PC-9 (cell line): Measurements from ENCODE around the gene SH3BP4. TPM values are rescaled to one million over a fixed set of nuclear protein-coding genes. Genes with fewer than 3 reads are reported as not detected.

Experiments
- BruUV-seq: library from RNA; stranded (reverse); fragments of 400-500 nt; replicated peaks from 2 replicates; lab custom pipeline; 2021; lab: Mats Ljungman, UMichigan
- CTCF ChIA-PET: fragments of 300-600 bp; sonication (Branson Sonifier 250); formaldehyde crosslinking; loops from one replicate; lab custom pipeline; 2022; ENCODE audit warnings: antibody characterized with exemption; lab: Charles Lee
- POLR2A ChIA-PET: fragments of 300-600 bp; sonication (Branson Sonifier 250); formaldehyde crosslinking; loops from one replicate; lab custom pipeline; 2022; ENCODE audit warnings: antibody characterized with exemption; ENCODE audit not compliant: unreplicated experiment; lab: Charles Lee
- DNase-seq, 2 experiments: peaks; one replicate each; pipeline versions ENCODE4 v3.0.0 to v3.0.0-alpha.2; 2015 to 2022; ENCODE audit warnings: mixed read lengths in 1 of 2
- H2AFZ ChIP-seq: fragments of 200-600 bp; sonication (generic); 2 replicates; pipeline ENCODE4 v1.8.1; 2017; ENCODE audit warnings: antibody characterized with exemption
- H3F3A ChIP-seq: fragments of 200-600 bp; sonication (generic); 2 replicates; pipeline ENCODE4 v1.8.1; 2017; ENCODE audit warnings: antibody characterized with exemption, mild to moderate bottlenecking, low read depth; ENCODE audit not compliant: insufficient read depth
- H3K27ac ChIP-seq: fragments of 200-600 bp; sonication (generic); 2 replicates; pipeline ENCODE4 v1.6.1; 2016; ENCODE audit warnings: mixed run types
- H3K27me3 ChIP-seq: fragments of 200-600 bp; sonication (generic); 2 replicates; pipeline ENCODE4 v1.6.1; 2016; ENCODE audit warnings: low read depth, mixed run types; ENCODE audit not compliant: insufficient read depth
- H3K36me3 ChIP-seq: fragments of 200-600 bp; sonication (generic); 2 replicates; pipeline ENCODE4 v1.6.1; 2016; ENCODE audit warnings: low read depth, mixed run types
- H3K4me1 ChIP-seq: fragments of 200-600 bp; sonication (generic); replicated peaks from 2 replicates; pipeline ENCODE4 v1.6.1; 2016; ENCODE audit warnings: mixed run types; ENCODE audit not compliant: insufficient read depth
- H3K4me2 ChIP-seq: fragments of 200-600 bp; sonication (generic); 2 replicates; pipeline ENCODE4 v1.6.1; 2017; ENCODE audit warnings: mixed run types
- H3K4me3 ChIP-seq: fragments of 200-600 bp; sonication (generic); 2 replicates; pipeline ENCODE4 v1.6.1; 2016; ENCODE audit warnings: mixed run types
- H3K79me2 ChIP-seq: fragments of 200-600 bp; sonication (generic); 2 replicates; pipeline ENCODE4 v1.6.1; 2017; ENCODE audit warnings: low read depth, mixed run types
- H3K9me2 ChIP-seq: fragments of 200-600 bp; sonication (generic); 2 replicates; pipeline ENCODE4 v1.8.1; 2017; ENCODE audit warnings: mild to moderate bottlenecking; ENCODE audit not compliant: insufficient read depth
- H3K9me3 ChIP-seq: fragments of 200-600 bp; sonication (generic); 2 replicates; pipeline ENCODE4 v1.8.1; 2016; ENCODE audit warnings: low read depth; ENCODE audit not compliant: insufficient read depth
- H4K20me1 ChIP-seq: fragments of 200-600 bp; sonication (generic); 2 replicates; pipeline ENCODE4 v1.8.1; 2017; ENCODE audit not compliant: insufficient read depth
- EZH2 ChIP-seq: fragments of 200-600 bp; sonication (generic); IDR thresholded peaks from 2 replicates; pipeline ENCODE4 v1.8.0; 2017; ENCODE audit warnings: antibody characterized with exemption, low read depth
- intact Hi-C: fragments of 100-400 bp; cut with micrococcal nuclease; formaldehyde crosslinking; loops from one replicate; pipeline ENCODE4 v1.10.0; 2022; ENCODE audit not compliant: unreplicated experiment
- total RNA-seq: library from RNA; stranded (reverse); gene quantifications from 2 replicates; pipeline ENCODE4 v1.2.3, GENCODE V29; 2021
- TF ChIP-seq, protein P1 (sequence below): fragments of 200-600 bp; sonication (generic); conservative IDR thresholded peaks from 2 replicates; pipeline ENCODE4 v1.6.1; 2017; ENCODE audit warnings: mixed run types, antibody characterized with exemption, mild to moderate bottlenecking, moderate library complexity

The SH3BP4 gene
- total RNA-seq, 1 experiment from 2014 or later, result 131 TPM

DNA sequence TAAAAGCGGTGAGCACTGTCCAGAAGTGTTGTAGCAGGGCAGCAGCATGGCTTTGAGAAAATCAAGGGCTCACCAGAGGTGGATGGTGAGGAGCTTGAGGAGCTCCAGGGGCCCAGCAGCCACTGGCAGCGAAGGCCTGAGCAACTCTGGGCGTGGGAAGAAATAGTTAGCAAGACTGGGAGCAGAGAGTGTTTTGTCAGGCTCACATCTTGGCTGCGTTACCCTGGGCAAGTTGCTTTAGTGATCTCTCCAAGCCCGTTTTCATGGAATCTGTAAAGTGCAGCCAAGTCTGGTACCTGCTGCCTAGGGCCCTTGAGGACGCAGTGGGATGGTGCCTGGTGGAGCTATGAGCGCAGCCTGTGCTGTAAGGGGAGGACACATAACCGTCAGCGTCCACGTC lies 78.3 kb downstream of the SH3BP4 start:
- no peak overlapping the region for H3K4me3 ChIP-seq
- peaks cover 47% of the 10 kb centered on the region for H3K4me1 ChIP-seq
- DNase-seq, result no peak
- no TSS peak for BruUV-seq
- CTCF ChIA-PET, result no interaction called here
- no peaks in the 10 kb centered on the region for H3K9me3 ChIP-seq
- H2AFZ ChIP-seq, result no peak overlapping the region
- TF ChIP-seq, protein P1, sequence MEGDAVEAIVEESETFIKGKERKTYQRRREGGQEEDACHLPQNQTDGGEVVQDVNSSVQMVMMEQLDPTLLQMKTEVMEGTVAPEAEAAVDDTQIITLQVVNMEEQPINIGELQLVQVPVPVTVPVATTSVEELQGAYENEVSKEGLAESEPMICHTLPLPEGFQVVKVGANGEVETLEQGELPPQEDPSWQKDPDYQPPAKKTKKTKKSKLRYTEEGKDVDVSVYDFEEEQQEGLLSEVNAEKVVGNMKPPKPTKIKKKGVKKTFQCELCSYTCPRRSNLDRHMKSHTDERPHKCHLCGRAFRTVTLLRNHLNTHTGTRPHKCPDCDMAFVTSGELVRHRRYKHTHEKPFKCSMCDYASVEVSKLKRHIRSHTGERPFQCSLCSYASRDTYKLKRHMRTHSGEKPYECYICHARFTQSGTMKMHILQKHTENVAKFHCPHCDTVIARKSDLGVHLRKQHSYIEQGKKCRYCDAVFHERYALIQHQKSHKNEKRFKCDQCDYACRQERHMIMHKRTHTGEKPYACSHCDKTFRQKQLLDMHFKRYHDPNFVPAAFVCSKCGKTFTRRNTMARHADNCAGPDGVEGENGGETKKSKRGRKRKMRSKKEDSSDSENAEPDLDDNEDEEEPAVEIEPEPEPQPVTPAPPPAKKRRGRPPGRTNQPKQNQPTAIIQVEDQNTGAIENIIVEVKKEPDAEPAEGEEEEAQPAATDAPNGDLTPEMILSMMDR, result no peak
- no peak for TF ChIP-seq EZH2
- peaks cover 34% of the 10 kb centered on the region for H3F3A ChIP-seq
- H3K79me2 ChIP-seq, result peaks cover 88% of the 10 kb centered on the region
- no peaks in the 10 kb centered on the region for H3K9me2 ChIP-seq
- H4K20me1 ChIP-seq, result peaks cover 10% of the 10 kb centered on the region; the same call in 1 of the 2 replicates
- intact Hi-C loops, result no loop called here
- H3K27ac ChIP-seq, result no peak overlapping the region
- POLR2A ChIA-PET, result interaction anchor here (0.7 kb wide), 1 partner anchor 49 kb away, joined by 24 read pairs; no protein-coding TSS in a partner anchor
- no peaks in the 10 kb centered on the region for H3K27me3 ChIP-seq
- H3K36me3 ChIP-seq, result peaks cover 5% of the 10 kb centered on the region; the same call in 1 of the 2 replicates
- no peak overlapping the region for H3K4me2 ChIP-seq

DNA sequence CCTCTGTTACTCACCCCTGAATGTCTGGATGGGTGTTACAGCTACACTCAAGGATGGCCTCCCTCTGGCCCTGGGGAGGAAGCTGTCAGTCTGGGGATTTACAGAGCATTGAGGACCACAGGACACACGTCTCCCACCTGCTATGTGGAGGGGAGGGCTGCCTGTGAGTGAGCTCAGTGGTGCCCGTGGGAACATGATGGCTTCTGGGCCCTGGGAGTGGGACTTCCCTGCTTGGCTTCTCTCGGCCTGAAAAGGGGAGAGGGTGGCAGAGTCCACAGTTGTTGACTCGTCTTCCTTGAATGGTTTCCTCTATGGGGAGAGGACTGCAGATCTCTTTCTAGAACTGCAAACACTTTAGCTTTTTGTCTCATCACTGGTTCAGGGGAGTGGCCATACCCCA lies 79.1 kb downstream of the SH3BP4 start:
- no peaks in the 10 kb centered on the region for H3K9me3 ChIP-seq
- no peak for DNase-seq
- no peak overlapping the region for H2AFZ ChIP-seq
- TF ChIP-seq, protein P1, result no peak
- TF ChIP-seq EZH2, result no peak
- no peaks in the 10 kb centered on the region for H3K27me3 ChIP-seq
- CTCF ChIA-PET, result no interaction called here
- H3K79me2 ChIP-seq, result peaks cover 87% of the 10 kb centered on the region
- BruUV-seq, result no TSS peak
- no peak overlapping the region for H3K4me2 ChIP-seq
- no peak overlapping the region for H3K27ac ChIP-seq
- no peaks in the 10 kb centered on the region for H3K9me2 ChIP-seq
- H3K36me3 ChIP-seq, result peaks cover 13% of the 10 kb centered on the region; the same call in 1 of the 2 replicates
- peaks cover 10% of the 10 kb centered on the region; the same call in 1 of the 2 replicates for H4K20me1 ChIP-seq
- intact Hi-C loops, result no loop called here
- no peak overlapping the region for H3K4me3 ChIP-seq
- POLR2A ChIA-PET, result interaction anchor here (0.6 kb wide), 1 partner anchor 57 kb away, joined by 14 read pairs; no protein-coding TSS in a partner anchor
- peaks cover 39% of the 10 kb centered on the region for H3K4me1 ChIP-seq
- peaks cover 32% of the 10 kb centered on the region for H3F3A ChIP-seq

DNA sequence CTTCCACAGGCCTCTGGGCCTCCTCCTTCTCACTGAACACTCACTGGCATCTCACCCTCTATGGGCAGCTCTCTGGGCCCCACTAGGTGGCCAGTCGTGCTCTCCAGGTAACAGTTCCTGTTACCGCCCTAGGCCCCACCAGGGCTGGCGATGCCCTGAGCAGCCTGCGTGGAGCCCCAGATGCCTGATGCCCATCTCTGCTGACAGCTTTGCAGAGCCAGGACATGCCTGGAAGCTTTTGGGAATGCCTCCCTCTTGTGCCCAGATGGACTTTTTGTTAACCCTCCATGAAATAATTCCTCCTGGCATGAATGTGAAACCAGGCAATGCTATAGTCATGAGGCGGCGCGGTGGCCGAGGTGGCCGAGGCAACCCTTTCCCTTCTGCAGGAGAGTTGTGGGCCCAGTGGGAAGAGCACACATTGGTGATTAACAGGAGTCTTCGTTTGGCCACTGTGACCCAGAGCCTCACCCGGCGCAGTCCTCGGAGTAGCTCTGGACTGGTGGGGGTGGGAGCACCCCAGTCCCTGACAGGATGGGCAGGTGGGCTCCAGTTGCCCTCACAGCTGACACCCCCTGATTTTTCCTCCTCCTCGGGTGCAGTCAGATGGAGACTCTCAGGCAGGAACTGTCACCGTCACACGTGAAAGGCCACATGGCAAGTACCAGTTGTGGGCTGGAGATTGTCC lies 80.0 kb downstream of the SH3BP4 start:
- H3K27ac ChIP-seq, result no peak overlapping the region
- H3K9me2 ChIP-seq, result no peaks in the 10 kb centered on the region
- intact Hi-C loops, result no loop called here
- peaks cover 30% of the 10 kb centered on the region for H3K4me1 ChIP-seq
- peaks cover 84% of the 10 kb centered on the region for H3K79me2 ChIP-seq
- BruUV-seq, result no TSS peak
- no peak overlapping the region for H2AFZ ChIP-seq
- H3K36me3 ChIP-seq, result peaks cover 17% of the 10 kb centered on the region; the same call in 1 of the 2 replicates
- H3K4me2 ChIP-seq, result no peak overlapping the region
- TF ChIP-seq, protein P1, result no peak
- no peak for TF ChIP-seq EZH2
- H3F3A ChIP-seq, result peaks cover 28% of the 10 kb centered on the region
- ChIA-PET CTCF (no interaction called here), POLR2A (no interaction called here)
- H3K9me3 ChIP-seq, result no peaks in the 10 kb centered on the region
- H4K20me1 ChIP-seq, result peaks cover 10% of the 10 kb centered on the region; the same call in 1 of the 2 replicates
- H3K27me3 ChIP-seq, result no peaks in the 10 kb centered on the region
- DNase-seq, result no peak
- H3K4me3 ChIP-seq, result no peak overlapping the region
